Activated naive CD4-positive, alpha-beta T cell treated with anti-CD3 and anti-CD28 coated beads, Interleukin-2, amount 50 U/mL, for 72 hours (primary cell): ENCODE measurements around the gene DPP6. TPM values are rescaled to one million over a fixed set of nuclear protein-coding genes. Genes with fewer than 3 reads are reported as not detected.

Source experiments
- ATAC-seq, 2 donors: fragments of 150-1000 bp; cut with Tn5 transposase; 2 replicates each; pipeline ENCODE4 v1.10.0; 2021; ENCODE audit warnings: mild to moderate bottlenecking in 2 of 2, moderate library complexity in 2 of 2
- DNase-seq, 2 donors: peaks; one replicate each; pipeline ENCODE4 v3.0.0; 2021 to 2022; ENCODE audit warnings: low spot score in 2 of 2
- H3K27ac Mint-ChIP-seq, 2 donors: one replicate each; pipeline ENCODE4 v1.8.0; 2022; ENCODE audit warnings: mild to moderate bottlenecking in 2 of 2, mixed read lengths in 2 of 2
- H3K36me3 Mint-ChIP-seq, 2 donors: one replicate each; pipeline ENCODE4 v1.8.0; 2022; ENCODE audit warnings: mixed read lengths in 2 of 2
- H3K9me3 Mint-ChIP-seq, 2 donors: one replicate each; pipeline ENCODE4 v1.8.0; 2022; ENCODE audit warnings: mixed read lengths in 2 of 2
- total RNA-seq, 2 donors: library from RNA; stranded (reverse); gene quantifications; one replicate each; pipeline ENCODE4 v1.2.3, GENCODE V29; 2022

DPP6 gene
- total RNA-seq, 2 donors from 2014 or later, result not detected

GRCh38 chr7:154873500-154874121 lies 821.4 kb downstream of the DPP6 start:
- no peak for DNase-seq
- H3K9me3 Mint-ChIP-seq, result no peaks in the 10 kb centered on the region
- no peaks in the 10 kb centered on the region for H3K36me3 Mint-ChIP-seq
- no peak for ATAC-seq
- no peak overlapping the region for H3K27ac Mint-ChIP-seq

GRCh38 chr7:154874409-154875113 lies 822.4 kb downstream of the DPP6 start:
- DNase-seq (no peak), ATAC-seq (no peak)
- Mint-ChIP-seq H3K9me3 (no peaks in the 10 kb centered on the region), H3K27ac (no peak overlapping the region), H3K36me3 (no peaks in the 10 kb centered on the region)

- Mint-ChIP-seq H3K27ac (no peak overlapping the region), H3K36me3 (no peaks in the 10 kb centered on the region), H3K9me3 (no peaks in the 10 kb centered on the region)
- ATAC-seq (no peak), DNase-seq (no peak)
Observed at GRCh38 chr7:154875297-154875696, 823.1 kb downstream of the DPP6 start.

GRCh38 chr7:154876516-154876915 lies 824.3 kb downstream of the DPP6 start:
- ATAC-seq (no peak), DNase-seq (no peak)
- H3K36me3 Mint-ChIP-seq, result no peaks in the 10 kb centered on the region
- H3K27ac Mint-ChIP-seq, result no peak overlapping the region
- no peaks in the 10 kb centered on the region for H3K9me3 Mint-ChIP-seq

- DNase-seq, result no peak
- no peak for ATAC-seq
- Mint-ChIP-seq H3K36me3 (no peaks in the 10 kb centered on the region), H3K27ac (no peak overlapping the region), H3K9me3 (no peaks in the 10 kb centered on the region)
Observed at GRCh38 chr7:154877031-154877430, 824.8 kb downstream of the DPP6 start.

GRCh38 chr7:154879629-154880028 lies 827.4 kb downstream of the DPP6 start:
- Mint-ChIP-seq H3K36me3 (no peaks in the 10 kb centered on the region), H3K9me3 (no peaks in the 10 kb centered on the region), H3K27ac (no peak overlapping the region)
- DNase-seq, result no peak
- ATAC-seq, result no peak

GRCh38 chr7:154880513-154880912 lies 828.3 kb downstream of the DPP6 start:
- ATAC-seq, result no peak
- no peak for DNase-seq
- Mint-ChIP-seq H3K9me3 (no peaks in the 10 kb centered on the region), H3K27ac (no peak overlapping the region), H3K36me3 (no peaks in the 10 kb centered on the region)

GRCh38 chr7:154881026-154881425 lies 828.8 kb downstream of the DPP6 start:
- Mint-ChIP-seq H3K36me3 (no peaks in the 10 kb centered on the region), H3K9me3 (no peaks in the 10 kb centered on the region), H3K27ac (no peak overlapping the region)
- no peak for ATAC-seq
- DNase-seq, result no peak

- ATAC-seq (no peak), DNase-seq (no peak)
- Mint-ChIP-seq H3K27ac (no peak overlapping the region), H3K9me3 (no peaks in the 10 kb centered on the region), H3K36me3 (no peaks in the 10 kb centered on the region)
Observed at GRCh38 chr7:154881526-154881925, 829.3 kb downstream of the DPP6 start.

GRCh38 chr7:154882931-154883474 lies 830.8 kb downstream of the DPP6 start:
- no peaks in the 10 kb centered on the region for H3K36me3 Mint-ChIP-seq
- ATAC-seq, result no peak
- H3K9me3 Mint-ChIP-seq, result no peaks in the 10 kb centered on the region
- H3K27ac Mint-ChIP-seq, result no peak overlapping the region
- DNase-seq, result no peak

GRCh38 chr7:154884348-154884920 lies 832.2 kb downstream of the DPP6 start:
- Mint-ChIP-seq H3K36me3 (no peaks in the 10 kb centered on the region), H3K27ac (no peak overlapping the region), H3K9me3 (peaks cover 0 to 4% of the 10 kb centered on the region in 2 donors)
- ATAC-seq (no peak), DNase-seq (no peak)

GRCh38 chr7:154886591-154886990 lies 834.4 kb downstream of the DPP6 start:
- DNase-seq, result no peak
- Mint-ChIP-seq H3K9me3 (peaks cover 0 to 4% of the 10 kb centered on the region in 2 donors), H3K27ac (no peak overlapping the region), H3K36me3 (no peaks in the 10 kb centered on the region)
- no peak for ATAC-seq

GRCh38 chr7:154888690-154889089 lies 836.5 kb downstream of the DPP6 start:
- no peak for DNase-seq
- Mint-ChIP-seq H3K9me3 (peaks cover 0 to 4% of the 10 kb centered on the region in 2 donors), H3K36me3 (no peaks in the 10 kb centered on the region), H3K27ac (no peak overlapping the region)
- no peak for ATAC-seq

GRCh38 chr7:154892459-154892858 lies 840.3 kb downstream of the DPP6 start:
- ATAC-seq, result no peak
- Mint-ChIP-seq H3K9me3 (peaks cover 0 to 4% of the 10 kb centered on the region in 2 donors), H3K27ac (no peak overlapping the region), H3K36me3 (no peaks in the 10 kb centered on the region)
- no peak for DNase-seq

- DNase-seq, result no peak
- Mint-ChIP-seq H3K27ac (no peak overlapping the region), H3K9me3 (no peaks in the 10 kb centered on the region), H3K36me3 (no peaks in the 10 kb centered on the region)
- ATAC-seq, result no peak
Observed at GRCh38 chr7:154896076-154896475, 843.9 kb downstream of the DPP6 start.

- no peak overlapping the region for H3K27ac Mint-ChIP-seq
- ATAC-seq (no peak), DNase-seq (no peak)
- no peaks in the 10 kb centered on the region for H3K36me3 Mint-ChIP-seq
- H3K9me3 Mint-ChIP-seq, result no peaks in the 10 kb centered on the region
Observed at GRCh38 chr7:154898973-154899855, 847.0 kb downstream of the DPP6 start.

GRCh38 chr7:154899862-154900261 lies 847.7 kb downstream of the DPP6 start:
- ATAC-seq (no peak), DNase-seq (no peak)
- H3K9me3 Mint-ChIP-seq, result no peaks in the 10 kb centered on the region
- no peaks in the 10 kb centered on the region for H3K36me3 Mint-ChIP-seq
- H3K27ac Mint-ChIP-seq, result no peak overlapping the region
